Stimulated activated CD8-positive, alpha-beta memory T cell treated with anti-CD3 and anti-CD28 coated beads, Interleukin-12 subunit alpha, Interleukin-12 subunit beta, amount 100 ng/mL, for 1 hour (primary cell): Measurements from ENCODE around the gene UNC13A.
"Not testable (repeated sequence)": the region's sequence is repeated elsewhere in the genome, so short reads cannot be mapped to it uniquely, and the experiment has no call there.

Experiments used
- DNase-seq: peaks from one replicate; pipeline ENCODE4 v3.0.0-alpha.2; 2020; ENCODE audit warnings: low read depth

Gene UNC13A

GRCh38 chr19:17604372-17605025 lies 83.7 kb downstream of the UNC13A start:
- no peak for DNase-seq

GRCh38 chr19:17602872-17603510 lies 85.2 kb downstream of the UNC13A start:
- no peak for DNase-seq

- DNase-seq = no peak
These were observed 85.9 kb downstream of the UNC13A start for GRCh38 chr19:17602217-17602616.

GRCh38 chr19:17601683-17602082 lies 86.5 kb downstream of the UNC13A start:
- DNase-seq = no peak

- DNase-seq = no peak
These were observed 88.4 kb downstream of the UNC13A start for GRCh38 chr19:17599780-17600179.

- DNase-seq = no peak
These were observed 89.2 kb downstream of the UNC13A start for GRCh38 chr19:17598953-17599352.

- DNase-seq = not testable (repeated sequence)
These were observed 90.1 kb downstream of the UNC13A start for GRCh38 chr19:17598063-17598462.

GRCh38 chr19:17594296-17594695 lies 93.9 kb downstream of the UNC13A start:
- not testable (repeated sequence) for DNase-seq

- DNase-seq = no peak
These were observed 97.3 kb downstream of the UNC13A start for GRCh38 chr19:17590866-17591265.

- not testable (repeated sequence) for DNase-seq
These were observed 102.8 kb downstream of the UNC13A start for GRCh38 chr19:17585395-17585794.

- no peak for DNase-seq
These were observed 104.0 kb downstream of the UNC13A start for GRCh38 chr19:17584132-17584531.

GRCh38 chr19:17582613-17583012 lies 105.5 kb downstream of the UNC13A start:
- no peak for DNase-seq

GRCh38 chr19:17581211-17581874 lies 106.8 kb downstream of the UNC13A start:
- DNase-seq = no peak

- no peak for DNase-seq
These were observed 107.5 kb downstream of the UNC13A start for GRCh38 chr19:17580470-17581144.

GRCh38 chr19:17579661-17580244 lies 108.4 kb downstream of the UNC13A start:
- DNase-seq = no peak

GRCh38 chr19:17577457-17578097 lies 110.6 kb downstream of the UNC13A start:
- no peak for DNase-seq

- no peak for DNase-seq
These were observed 111.2 kb downstream of the UNC13A start for GRCh38 chr19:17576758-17577456.

- DNase-seq = no peak
These were observed 112.0 kb downstream of the UNC13A start for GRCh38 chr19:17575871-17576757.

GRCh38 chr19:17572638-17573037 lies 115.5 kb downstream of the UNC13A start:
- DNase-seq = no peak

- DNase-seq = no peak
These were observed 117.4 kb downstream of the UNC13A start for GRCh38 chr19:17570791-17571190.
